Progenitor cell of endocrine pancreas (in vitro differentiated cells): ENCODE results near the gene NTN4. TPM values are rescaled to one million over a fixed set of nuclear protein-coding genes. Genes with fewer than 3 reads are reported as not detected.

Source experiments
- DNase-seq: peaks from one replicate; pipeline ENCODE4 v3.0.0; 2021; ENCODE audit warnings: low spot score; ENCODE audit not compliant: unreplicated experiment
- H3K27ac Mint-ChIP-seq: 2 replicates; pipeline ENCODE4 v1.8.0; 2021; ENCODE audit warnings: mild to moderate bottlenecking, moderate library complexity, mixed read lengths
- H3K27me3 Mint-ChIP-seq: 2 replicates; pipeline ENCODE4 v1.8.0; 2021; ENCODE audit warnings: mixed read lengths
- H3K36me3 Mint-ChIP-seq: 2 replicates; pipeline ENCODE4 v1.8.0; 2022; ENCODE audit warnings: mixed read lengths; ENCODE audit not compliant: insufficient read depth
- H3K4me1 Mint-ChIP-seq: 2 replicates; pipeline ENCODE4 v1.8.0; 2021; ENCODE audit warnings: low read depth, mixed read lengths
- H3K4me3 Mint-ChIP-seq: 2 replicates; pipeline ENCODE4 v1.8.0; 2021; ENCODE audit warnings: low read depth, mild to moderate bottlenecking, moderate library complexity, mixed read lengths
- H3K9me3 Mint-ChIP-seq: 2 replicates; pipeline ENCODE4 v1.8.0; 2021; ENCODE audit warnings: low read depth, mixed read lengths
- CTCF ChIP-seq: fragments of 200-600 bp; sonication (generic); IDR thresholded peaks from one replicate; pipeline ENCODE4 v1.5.0; 2021; ENCODE audit warnings: antibody characterized with exemption, mild to moderate bottlenecking; ENCODE audit not compliant: unreplicated experiment
- total RNA-seq: library from RNA; stranded (reverse); gene quantifications from 2 replicates; pipeline ENCODE4 v1.2.1, GENCODE V29; 2021

NTN4 gene
- total RNA-seq, 1 donor from 2014 or later, result 7.4 TPM

GRCh38 chr12:95611676-95612309 is 178.8 kb downstream of the NTN4 start:
- no peak overlapping the region for H3K4me3 Mint-ChIP-seq
- peaks cover 2% of the 10 kb centered on the region for H3K36me3 Mint-ChIP-seq
- no peak for TF ChIP-seq CTCF
- peak overlapping the region; percentile 75 for H3K27ac Mint-ChIP-seq
- peaks cover 14% of the 10 kb centered on the region for H3K4me1 Mint-ChIP-seq
- DNase-seq, result no peak
- peaks cover 3% of the 10 kb centered on the region for H3K27me3 Mint-ChIP-seq
- H3K9me3 Mint-ChIP-seq, result peaks cover 5% of the 10 kb centered on the region

GRCh38 chr12:95608252-95609033 is 182.1 kb downstream of the NTN4 start:
- H3K27ac Mint-ChIP-seq, result no peak overlapping the region
- no peak overlapping the region for H3K4me3 Mint-ChIP-seq
- peaks cover 2% of the 10 kb centered on the region for H3K36me3 Mint-ChIP-seq
- H3K9me3 Mint-ChIP-seq, result peaks cover 5% of the 10 kb centered on the region
- peaks cover 3% of the 10 kb centered on the region for H3K27me3 Mint-ChIP-seq
- no peak for TF ChIP-seq CTCF
- peaks cover 16% of the 10 kb centered on the region for H3K4me1 Mint-ChIP-seq
- DNase-seq, result no peak

Other genes starting within 250 kb of the NTN4 start
- 11.6 and 13.3 TPM in 2 replicates for gene USP44, start 239.3 kb downstream of the NTN4 start, total RNA-seq
- gene SNRPF, start 68.2 kb upstream of the NTN4 start, total RNA-seq, result 48.5 and 49.3 TPM in 2 replicates
- gene CCDC38, start 151.8 kb upstream of the NTN4 start, total RNA-seq, result not detected in 2 replicates
- gene AMDHD1, start 152.6 kb upstream of the NTN4 start, total RNA-seq, result 0.41 and 0.53 TPM in 2 replicates
- gene HAL, start 205.6 kb upstream of the NTN4 start, total RNA-seq, result 0.46 and 0.49 TPM in 2 replicates
- gene LTA4H, start 244.8 kb upstream of the NTN4 start, total RNA-seq, result 98.9 and 103 TPM in 2 replicates